DMS114 treated with DMSO at 0.1 percent for 48 hours (cell line): ENCODE results near the gene PPP2R5C.
A peak's percentile ranks its signal among the peaks of the same experiment; 100 is the strongest.
"Not testable (repeated sequence)": the region's sequence is repeated elsewhere in the genome, so short reads cannot be mapped to it uniquely, and the experiment has no call there.

ENCODE experiments used
- DNase-seq: peaks from one replicate; lab custom pipeline; 2025; ENCODE audit not compliant: unreplicated experiment; lab: John Stamatoyannopoulos, UW

PPP2R5C gene

DNA sequence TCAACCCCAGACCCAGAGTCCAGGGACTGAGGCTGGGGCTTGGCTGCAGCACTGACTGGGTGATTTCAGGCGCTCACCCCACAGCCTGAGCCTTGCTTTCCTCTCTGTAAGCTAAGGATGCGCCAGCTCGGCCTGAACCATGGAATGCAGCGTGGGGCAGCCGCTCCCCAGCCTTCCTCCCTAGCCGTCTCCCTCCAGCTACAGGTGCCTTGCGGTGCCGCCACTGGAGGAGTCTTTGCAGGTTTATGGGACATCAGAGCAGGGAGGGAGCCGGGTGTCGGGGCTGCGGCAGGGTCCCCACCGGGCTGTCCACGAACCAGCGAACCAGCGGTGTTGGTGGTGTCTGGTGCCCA lies 19.4 kb downstream of the PPP2R5C start:
- DNase-seq: no peak

DNA sequence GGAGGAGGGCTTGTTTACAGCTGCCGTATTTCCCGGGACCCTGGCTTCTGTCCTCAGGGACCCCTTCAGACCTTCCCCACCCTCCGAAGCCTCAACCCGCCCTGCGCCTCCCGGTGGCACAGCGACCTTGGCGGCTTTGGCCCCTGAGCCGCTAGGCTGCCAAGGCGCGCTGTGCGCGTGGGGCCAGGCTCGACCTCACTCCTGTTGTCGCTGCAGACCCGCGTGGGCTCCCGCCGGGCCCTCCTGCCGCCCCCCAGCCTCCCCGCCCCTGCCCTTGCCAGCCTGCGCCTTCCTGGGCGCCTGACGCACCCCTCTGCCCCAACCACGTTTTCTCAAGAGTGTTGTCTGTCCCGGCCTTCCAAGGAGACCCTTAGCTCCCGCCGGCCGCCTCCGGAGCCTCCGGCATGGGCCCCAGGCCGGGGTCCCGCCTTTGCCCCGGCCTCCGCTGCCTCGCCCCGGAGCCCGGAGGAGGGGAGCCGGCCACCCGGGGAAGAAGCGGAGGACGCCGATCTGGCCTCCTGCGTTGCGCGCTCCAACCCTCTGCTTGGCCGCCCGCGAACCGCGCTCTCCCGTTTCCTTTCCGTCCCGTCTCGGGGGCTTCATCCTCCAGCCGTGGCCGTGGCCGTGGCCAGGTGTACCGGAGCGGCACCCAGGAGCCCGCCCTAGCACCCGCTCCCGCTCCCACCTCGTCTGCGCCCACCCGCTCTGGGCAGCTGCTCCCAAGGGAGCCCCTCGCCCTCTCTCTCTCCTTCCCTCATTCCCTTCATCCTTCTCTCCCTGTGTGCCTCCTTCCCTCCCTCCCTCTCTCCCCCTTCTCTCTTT lies 19.9 kb downstream of the PPP2R5C start:
- DNase-seq: no peak

DNA sequence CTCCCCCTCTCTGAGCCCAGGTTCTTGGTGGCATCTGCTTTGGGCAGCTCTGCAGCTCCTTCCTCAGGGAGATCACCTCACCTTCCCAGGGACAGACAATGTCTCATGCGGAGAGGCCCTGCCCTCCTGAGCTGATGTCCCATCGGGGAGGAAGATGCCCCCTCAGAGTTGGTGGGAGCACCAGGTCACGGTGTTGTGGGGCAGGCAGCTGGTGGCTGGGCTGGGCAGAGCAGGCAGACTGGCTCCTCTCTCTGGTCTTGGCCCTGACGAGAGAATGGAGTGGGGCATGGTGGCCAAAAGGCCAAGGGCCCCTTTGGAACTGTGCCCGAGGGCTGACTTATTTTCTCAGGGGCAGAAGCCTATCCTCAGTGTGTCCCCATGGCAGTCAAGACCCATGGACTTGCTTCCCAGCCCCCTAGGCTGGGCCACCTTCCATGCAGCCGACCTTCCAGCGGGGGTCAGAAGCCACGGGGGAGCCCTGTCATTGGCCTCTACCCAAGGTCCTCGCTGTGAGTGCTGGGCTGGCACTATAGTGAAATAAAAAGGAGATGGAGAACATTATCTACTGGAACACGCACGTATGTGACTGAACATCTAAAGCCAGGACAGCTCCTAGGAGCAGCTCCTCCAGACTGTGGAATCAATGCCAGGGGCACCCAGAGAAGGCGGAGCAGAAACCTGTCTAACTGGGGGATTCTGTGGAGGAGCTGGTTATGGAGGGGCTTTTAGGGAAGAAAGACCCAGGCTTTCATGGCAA lies 21.9 kb downstream of the PPP2R5C start:
- DNase-seq: no peak

GRCh38 chr14:101784631-101785030 lies 23.1 kb downstream of the PPP2R5C start:
- no peak for DNase-seq

- no peak for DNase-seq
Observed at GRCh38 chr14:101788016-101788635, 26.6 kb downstream of the PPP2R5C start.

DNA sequence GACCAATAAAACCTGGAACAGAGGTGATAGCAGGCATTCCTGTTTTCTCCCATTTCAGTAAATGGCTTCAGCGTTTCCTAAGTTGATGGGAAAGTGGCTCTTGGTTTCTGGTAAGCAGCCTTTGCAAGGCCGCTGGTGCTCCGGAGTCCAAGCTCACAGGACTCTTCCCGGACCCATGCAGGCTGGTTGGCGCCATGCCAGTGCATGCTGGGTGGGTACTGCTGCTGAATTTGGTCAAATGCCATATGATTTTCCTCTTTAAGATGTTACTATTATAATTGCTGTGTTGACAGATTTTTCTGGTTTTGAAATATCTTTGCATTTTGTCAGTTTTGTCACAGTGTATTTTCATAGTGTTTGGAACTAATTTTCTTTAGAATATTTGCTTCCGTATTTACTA lies 27.7 kb downstream of the PPP2R5C start:
- no peak for DNase-seq

GRCh38 chr14:101790232-101790631 lies 28.7 kb downstream of the PPP2R5C start:
- DNase-seq: no peak

DNA sequence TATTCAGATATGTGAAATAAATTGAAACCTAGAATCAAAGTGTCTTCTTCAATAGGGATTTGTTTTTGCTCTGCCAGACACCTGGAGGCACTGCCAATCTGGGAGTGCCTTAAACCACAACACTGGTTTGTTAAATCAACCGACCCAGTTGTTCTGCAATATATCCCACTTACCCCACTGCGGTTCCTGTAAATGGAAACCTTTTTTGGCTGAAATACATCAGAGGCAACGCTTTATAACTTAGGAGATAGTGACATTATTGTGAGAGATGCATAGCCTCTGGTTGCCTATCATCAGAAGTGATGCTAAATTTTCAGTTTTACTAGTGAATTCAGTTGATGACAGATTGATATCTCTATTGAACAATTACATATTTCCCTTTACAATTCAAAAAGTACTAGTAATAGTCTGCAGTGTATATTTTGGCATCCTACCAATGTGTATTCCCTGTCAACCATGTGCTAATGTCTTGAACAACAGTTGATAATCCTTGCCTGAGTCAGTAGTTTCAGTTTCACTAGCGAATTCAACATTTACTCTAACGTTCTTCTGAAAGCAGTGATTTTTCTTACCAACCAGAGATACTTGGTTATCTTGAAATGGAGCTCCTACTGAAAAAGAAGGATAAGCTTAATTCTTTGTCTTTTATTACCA lies 30.5 kb downstream of the PPP2R5C start:
- DNase-seq: no peak

DNA sequence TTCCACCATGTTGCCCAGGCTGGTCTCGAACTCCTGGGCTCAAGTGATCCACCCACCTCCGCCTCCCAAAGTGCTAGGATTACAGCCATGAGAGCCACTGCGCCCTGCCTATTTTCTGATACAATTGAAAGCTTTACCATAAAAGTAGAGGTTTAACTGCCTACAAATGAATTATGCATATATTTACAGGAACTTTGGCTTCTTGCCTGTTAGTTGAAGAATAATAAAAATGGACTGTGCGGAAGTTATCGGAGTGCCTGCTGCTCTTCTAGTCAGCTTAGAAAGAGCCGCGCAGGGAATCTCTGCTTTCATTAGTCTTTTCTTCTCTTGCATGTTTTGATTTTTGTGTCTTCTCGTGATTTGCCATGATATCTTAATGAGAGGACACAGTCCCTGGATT lies 34.5 kb downstream of the PPP2R5C start:
- no peak for DNase-seq

- DNase-seq: no peak
Observed at GRCh38 chr14:101796479-101796878, 35.0 kb downstream of the PPP2R5C start.

DNA sequence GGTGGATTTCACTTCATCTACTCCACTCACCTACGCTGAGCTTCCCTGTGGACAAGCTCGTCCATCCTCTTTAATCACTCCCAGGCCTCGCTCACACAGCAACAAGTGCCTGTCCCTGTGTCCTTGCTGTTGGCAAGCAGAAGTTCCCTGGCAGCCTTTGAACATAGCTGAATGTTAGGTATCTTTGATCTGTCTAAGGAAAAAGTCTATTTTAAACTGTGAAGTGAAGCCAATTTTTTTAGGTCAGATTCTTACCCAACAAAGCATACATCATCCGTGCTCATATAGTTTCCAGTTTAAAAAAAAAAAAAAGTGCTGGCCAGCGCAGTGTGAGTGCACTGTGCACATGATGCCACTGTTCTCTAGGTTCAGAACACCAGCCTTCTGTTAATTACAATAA lies 36.3 kb downstream of the PPP2R5C start:
- no peak for DNase-seq

- DNase-seq: not testable (repeated sequence)
Observed at GRCh38 chr14:101804373-101804772, 42.9 kb downstream of the PPP2R5C start.

DNA sequence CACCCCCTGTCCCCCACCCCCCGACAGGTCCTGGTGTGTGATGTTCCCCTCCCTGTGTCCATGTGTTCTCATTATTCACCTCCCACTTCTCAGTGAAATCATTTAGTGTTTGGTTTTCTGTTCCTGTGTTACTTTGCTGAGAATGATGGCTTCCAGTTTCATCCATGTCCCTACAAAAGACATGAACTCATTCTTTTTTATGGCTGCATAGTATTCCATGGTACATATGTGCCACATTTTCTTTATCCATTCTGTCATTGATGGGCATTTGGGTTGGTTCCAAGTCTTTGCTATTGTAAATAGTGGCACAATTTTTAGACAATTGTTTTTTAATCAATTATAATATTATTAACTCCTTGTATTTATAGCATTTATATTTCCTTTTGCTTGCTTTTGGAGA lies 44.7 kb downstream of the PPP2R5C start:
- not testable (repeated sequence) for DNase-seq

- DNase-seq: no peak
Observed at GRCh38 chr14:101808020-101808641, 46.6 kb downstream of the PPP2R5C start.

DNA sequence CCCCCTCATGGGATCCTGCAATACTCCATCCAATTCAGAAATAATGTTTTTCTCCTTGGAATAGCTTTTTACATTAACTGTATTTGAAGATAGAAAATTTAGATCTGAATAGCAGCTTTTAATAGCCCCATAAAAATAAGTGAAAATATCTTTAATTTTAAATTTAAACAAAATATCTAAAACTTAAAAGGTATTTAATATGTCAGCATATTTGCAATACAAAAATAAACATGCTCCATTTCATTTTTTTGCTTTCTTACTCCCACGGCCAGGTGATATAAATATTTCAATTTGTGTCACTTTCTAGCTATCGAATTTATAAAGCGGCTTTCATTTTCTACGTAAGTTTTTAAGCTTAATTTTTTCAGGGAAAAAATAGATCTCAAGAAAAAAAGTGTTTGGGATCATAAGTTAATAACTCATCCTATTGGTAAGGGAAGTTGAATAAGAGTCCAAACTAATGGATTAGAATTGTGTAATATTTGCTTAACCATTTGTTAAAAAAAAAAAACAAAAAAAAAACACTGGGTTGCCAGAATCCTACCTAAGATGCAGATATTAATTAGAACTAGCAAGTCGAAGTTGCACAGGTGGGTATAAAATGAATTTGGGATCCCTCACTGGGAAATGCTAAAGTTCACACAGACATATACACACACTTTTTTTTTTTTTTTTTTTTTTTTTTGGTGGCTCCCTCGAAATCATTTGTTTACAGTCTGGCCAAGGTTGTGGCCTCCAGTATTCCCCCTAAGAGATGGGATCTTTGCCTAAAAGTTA lies 47.6 kb downstream of the PPP2R5C start:
- no peak for DNase-seq

- DNase-seq: peak; percentile 92
Observed at GRCh38 chr14:101809671-101810514, 48.4 kb downstream of the PPP2R5C start.

DNA sequence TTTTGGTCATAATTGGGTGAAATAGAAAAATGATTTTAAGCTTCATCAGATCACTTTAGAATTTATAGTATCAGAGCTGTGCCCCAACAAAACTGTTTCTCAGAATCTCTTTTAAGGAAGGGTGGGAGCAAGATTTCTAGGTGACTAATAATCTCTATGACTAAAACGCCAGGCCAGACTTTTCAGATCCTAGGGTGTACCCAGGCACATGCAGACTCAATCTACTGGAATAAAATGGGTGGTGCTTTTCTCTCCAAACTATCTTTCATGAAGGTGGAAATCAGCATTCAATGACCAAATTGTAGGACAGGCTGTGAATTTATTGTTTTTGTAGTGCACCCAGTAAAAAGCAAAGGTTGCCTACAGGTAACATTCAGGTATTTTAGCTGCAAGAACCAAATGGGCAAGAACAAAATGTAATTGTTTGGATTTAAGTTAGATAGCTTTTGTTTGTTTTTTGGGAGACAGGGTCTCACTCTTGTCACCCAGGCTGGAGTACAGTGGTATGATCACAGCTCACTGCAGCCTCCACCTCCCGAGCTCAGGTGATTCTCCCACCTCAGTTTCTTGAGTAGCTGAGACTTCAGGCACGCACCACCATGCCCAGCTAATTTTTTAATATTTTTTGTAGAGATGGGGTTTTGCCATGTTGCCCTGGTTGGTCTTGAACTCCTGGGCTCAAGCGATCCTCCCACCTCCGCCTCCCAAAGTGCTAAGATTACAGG lies 49.5 kb downstream of the PPP2R5C start:
- no peak for DNase-seq

GRCh38 chr14:101812071-101812470 lies 50.6 kb downstream of the PPP2R5C start:
- no peak for DNase-seq
